ENCODE data around the gene CD3E.
"Not testable (repeated sequence)": the region's sequence is repeated elsewhere in the genome, so short reads cannot be mapped to it uniquely, and the experiment has no call there.

Gene CD3E

DNA sequence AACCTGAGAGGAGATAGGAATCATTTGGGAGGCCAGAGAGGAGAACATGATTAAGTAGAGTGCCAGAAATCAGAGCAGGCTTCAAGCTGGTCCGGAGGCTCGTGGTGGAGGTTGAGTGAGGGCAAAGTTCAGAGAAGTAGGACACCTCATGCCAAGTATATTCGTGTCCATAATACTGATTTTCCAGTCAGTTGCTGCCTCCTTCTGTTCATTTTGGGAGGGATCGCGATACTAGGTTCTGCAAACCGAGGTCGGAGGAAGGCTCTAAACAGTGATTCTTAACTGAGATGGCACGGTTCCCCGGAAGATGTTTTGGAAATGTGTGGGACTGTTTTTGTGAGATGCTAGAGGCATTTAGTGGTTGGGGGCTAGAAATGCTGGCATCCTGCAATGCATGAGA lies 13.6 kb upstream of the CD3E start:
- no peak for DNase-seq (ENCODE audit: low read depth in 2 of 2)

DNA sequence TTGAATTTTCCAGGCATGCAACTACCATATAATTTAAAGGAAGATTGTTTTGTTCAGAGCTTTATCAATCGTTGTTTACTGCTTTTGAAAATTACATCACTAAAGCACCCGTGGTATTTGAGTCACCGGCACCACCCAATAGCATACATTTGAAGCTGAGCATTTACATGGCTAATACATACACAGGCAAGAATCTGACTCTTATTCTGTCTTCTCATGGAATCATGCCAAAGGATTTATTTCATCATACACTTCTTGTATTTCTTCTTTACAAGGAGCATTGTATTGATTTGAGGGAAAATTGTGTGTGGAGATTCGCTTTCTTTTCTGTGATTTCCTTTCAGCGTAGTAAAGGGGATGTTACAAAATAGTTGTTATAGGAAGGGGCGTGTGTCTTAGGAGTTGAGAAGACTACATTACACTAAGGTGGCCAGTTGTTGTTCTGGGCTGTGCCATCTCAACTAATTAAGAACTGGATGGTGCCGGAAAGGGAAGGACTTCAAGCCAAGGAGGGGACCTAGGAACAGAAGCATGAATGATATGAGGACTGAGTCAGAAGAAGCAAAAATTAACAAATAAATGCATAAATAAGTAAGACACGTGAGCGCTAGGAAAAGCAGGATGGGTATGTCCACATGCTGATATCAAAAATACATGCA lies 12.9 kb upstream of the CD3E start:
- no peak for DNase-seq (ENCODE audit: low read depth in 2 of 2)

DNA sequence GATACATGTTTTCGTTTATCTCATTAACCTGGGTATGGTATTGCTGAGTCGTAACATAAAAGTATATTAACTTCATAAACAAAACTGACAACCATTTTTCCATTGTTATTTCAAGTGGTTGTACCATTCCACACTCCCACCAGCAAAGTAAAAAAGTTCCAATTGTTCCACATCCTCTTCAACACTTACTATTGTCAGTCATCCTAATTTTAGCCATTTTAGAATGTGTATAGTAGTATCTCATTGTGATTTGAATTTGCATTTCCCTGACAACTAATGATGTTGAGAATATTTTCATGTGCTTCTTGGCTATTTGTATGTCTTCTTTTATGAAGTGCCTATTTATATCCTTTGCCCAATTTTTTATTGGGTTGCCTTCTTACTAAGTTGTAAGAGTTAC lies 10.5 kb upstream of the CD3E start:
- no peak for DNase-seq (ENCODE audit: low read depth in 2 of 2)

DNA sequence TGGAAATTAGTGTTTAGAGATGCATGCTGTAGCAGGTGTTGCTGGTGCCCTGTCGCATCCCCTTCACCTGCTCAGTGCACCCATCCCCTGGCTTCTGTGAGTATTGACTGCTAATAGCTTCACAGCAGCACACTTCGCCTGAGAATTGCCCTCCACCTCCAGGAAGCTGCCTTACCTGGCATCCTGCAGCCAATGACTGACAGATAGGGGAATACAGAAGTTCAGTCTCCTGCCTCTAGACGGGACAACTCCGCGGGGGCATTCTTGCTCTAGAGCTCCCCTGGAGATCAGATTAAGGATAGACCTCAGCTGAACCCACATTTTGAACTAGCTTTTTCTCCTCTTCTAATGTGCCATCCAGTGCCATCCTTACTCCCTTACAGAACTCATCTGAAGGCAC lies 9.3 kb upstream of the CD3E start:
- no peak for DNase-seq (ENCODE audit: low read depth in 2 of 2)

DNA sequence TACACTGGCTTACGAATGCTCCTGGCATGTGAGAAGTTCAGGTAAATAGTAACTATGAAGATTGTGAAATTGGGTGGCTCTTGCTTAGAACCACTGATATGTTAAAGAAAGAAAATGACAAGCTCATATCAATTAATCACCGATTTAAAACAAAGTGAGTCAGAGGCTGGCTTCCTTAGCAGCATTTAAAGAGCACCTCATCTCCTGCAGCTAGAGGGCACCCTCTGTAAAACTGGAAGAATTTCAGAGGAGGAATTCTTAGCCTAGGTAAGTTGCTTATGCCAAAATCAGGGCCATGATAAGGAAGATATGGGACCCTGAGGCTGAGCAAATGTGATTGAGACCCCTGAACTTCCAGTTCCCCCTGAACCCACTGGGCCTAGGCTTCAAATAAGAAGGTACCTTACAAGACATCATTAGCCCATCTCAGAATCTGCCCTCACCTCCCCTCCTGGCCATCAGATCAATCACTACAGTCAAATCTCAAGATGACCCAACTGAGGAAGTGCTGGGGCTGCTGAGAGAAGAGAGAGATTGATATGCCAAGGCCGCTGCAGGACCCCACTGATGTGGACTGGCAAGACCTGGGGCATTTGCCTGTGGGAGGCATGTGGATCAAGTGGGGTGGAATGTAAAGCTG lies 8.6 kb upstream of the CD3E start:
- DNase-seq (ENCODE audit: low read depth in 2 of 2): no peak

DNA sequence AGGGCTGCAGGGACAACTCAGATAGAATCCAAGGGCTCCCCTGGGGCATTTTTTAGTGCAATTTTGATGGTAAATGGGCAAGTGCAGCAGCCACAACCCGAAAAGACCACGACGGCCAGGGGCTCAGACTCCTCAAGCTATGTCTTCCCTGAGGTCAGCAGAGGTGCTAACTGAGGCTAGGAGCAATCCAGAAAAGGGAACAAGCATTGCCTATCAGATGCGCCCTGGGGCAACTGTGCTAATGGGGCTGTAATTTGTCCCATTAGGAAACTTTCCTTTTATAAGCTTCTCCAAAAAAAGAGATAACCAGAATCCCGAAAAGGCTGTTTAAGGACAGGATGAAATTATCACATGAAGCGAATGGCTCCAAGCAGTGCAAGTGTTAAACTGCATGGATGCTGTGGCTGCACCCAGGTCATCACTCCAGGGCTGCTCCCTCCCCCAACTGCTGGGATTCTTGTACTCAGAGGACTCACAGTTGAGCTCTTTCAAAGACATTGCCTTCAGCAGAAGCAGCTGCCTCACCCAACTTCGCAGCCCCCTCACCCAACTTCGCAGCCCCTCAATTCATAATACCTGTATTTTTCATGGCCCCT lies 2.8 kb upstream of the CD3E start:
- DNase-seq (ENCODE audit: low read depth in 2 of 2): no peak

DNA sequence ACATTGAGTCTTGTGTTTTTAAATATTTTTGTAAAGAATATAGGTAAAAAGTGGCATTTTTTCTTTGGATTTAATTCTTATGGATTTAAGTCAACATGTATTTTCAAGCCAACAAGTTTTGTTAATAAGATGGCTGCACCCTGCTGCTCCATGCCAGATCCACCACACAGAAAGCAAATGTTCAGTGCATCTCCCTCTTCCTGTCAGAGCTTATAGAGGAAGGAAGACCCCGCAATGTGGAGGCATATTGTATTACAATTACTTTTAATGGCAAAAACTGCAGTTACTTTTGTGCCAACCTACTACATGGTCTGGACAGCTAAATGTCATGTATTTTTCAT lies 333 bp upstream of the CD3E start:
- no peak for DNase-seq (ENCODE audit: low read depth in 2 of 2)

DNA sequence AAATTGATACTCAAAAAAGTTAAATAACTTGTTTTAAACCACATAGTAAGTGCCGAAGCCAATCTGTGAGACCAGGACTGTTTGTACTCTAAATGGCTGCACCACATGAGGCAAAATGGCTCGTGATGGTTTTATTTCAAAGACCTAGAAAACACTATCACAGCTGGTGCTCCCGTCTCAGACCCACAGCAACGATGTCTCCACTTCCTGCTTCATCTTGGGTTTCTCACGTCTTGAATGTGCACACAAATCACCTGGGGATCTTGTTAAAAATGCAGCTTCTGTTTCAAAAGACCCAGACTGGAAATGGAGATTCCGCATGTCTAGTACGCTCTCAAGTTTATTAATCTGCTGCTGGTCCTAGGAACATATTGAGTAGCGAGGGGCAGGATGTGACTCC lies 1.2 kb downstream of the CD3E start:
- DNase-seq (ENCODE audit: low read depth in 2 of 2): no peak

DNA sequence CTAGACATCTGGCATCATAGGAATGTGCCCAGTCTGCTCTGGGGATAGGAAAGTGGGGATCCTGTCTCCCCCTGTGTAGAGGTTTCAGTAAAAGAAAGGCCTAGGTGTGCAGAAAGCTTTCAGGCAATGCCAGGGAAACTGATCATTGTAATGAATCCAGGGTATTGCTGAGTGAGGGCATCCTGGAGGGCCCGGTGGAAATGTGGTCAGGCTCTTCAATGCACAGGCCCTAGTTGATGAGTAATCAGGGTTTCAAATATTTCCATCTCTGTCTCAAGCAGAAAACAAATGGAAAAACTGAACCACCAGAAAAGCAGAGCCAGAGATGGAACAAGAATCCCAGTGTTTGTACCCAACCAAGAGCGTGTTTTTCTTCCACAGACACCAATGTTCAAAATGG lies 2.0 kb downstream of the CD3E start:
- DNase-seq (ENCODE audit: low read depth in 2 of 2): no peak

DNA sequence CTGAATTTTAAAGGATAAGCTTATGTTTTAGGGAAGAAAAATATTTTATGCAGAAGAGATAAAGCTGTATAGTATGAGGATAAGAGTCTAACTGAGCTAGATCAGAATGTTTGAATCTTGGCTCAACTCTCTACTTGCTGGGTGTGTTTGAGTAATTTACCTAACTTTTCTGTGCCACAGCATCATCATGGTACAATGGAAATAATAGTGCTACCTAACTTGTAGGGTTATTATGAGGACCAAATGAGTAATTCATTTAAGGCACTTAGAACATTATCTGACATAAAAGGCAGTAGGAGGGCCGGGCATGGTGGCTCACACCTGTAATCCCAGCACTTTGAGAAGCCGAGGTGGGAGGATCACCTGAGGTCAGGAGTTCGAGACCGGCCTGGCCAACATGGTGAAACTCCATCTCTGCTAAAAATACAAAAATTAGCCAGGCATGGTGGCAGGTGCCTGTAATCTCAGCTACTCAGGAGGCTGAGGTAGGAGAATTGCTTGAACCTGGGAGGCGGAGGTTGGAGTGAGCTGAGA lies 4.5 kb downstream of the CD3E start:
- not testable (repeated sequence) for DNase-seq (ENCODE audit: low read depth in 2 of 2)

DNA sequence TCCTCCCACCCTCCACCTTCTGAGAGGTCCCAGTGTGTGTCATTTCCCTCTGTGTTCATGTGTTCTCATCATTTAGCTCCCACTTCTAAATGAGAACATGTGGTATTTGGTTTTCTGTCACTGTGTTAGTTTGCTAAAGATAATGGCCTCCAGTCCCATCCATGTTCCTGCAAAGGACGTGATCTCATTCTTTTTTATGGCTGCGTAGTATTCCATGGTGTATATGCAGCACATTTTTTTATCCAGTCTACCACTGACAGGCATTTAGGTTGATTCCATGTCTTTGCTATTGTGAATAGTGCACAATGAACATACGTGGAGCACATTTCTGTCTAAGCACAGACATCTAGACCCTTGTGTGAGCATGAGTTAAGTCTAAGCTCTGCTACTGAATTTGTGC lies 5.7 kb downstream of the CD3E start:
- no peak for DNase-seq (ENCODE audit: low read depth in 2 of 2)

DNA sequence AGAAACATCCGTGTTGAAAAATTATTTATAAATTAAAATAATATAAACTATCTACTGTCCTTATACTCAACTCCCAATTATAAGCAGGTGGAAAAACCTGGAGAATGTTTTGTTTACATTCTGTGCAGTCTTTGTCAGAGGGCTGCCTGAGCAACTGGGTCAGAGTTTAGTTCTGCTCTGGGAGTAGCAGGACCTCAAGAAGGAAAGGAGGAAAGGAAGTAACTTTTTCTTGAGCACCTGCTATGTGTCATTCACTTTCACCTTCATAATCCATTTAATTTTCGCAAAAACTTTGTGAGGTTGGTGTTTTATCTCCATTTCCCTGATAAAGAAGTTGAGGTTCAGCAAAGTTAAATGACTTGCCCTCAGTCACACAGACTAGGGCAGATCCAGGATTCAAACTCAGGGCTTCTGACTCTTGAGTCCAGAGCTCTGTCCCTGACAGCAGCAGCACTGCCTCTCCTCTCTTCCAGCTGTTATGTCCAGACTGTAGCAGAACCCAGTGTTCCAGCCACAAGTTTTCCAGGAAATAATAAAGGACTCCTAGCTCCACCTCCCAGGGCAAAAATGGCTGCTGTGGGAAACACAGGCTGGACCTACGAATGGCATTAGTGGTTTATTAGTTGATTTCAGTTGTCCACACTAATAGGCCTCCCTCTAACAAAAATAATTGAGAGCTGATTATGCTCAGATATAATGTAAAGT lies 6.4 kb downstream of the CD3E start:
- no peak for DNase-seq (ENCODE audit: low read depth in 2 of 2)

DNA sequence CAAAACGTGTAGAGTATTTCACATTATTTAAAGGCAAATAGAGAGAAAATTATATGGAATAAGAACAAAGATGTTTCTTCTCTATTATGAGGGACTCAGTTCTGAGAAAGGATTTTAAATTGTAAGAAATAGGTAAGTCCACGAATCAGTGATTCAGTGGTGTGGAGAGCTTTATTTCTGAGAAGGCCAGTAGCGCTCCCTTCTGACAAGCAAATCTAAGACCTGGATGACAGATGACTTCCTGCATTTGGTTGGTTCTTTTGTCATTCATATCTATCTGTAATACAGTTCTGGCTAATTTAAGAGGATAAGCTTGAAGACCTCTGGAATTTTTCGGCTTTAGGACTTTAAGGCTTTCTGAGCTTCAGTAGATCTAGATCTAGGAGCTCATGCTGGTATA lies 7.0 kb downstream of the CD3E start:
- no peak for DNase-seq (ENCODE audit: low read depth in 2 of 2)

DNA sequence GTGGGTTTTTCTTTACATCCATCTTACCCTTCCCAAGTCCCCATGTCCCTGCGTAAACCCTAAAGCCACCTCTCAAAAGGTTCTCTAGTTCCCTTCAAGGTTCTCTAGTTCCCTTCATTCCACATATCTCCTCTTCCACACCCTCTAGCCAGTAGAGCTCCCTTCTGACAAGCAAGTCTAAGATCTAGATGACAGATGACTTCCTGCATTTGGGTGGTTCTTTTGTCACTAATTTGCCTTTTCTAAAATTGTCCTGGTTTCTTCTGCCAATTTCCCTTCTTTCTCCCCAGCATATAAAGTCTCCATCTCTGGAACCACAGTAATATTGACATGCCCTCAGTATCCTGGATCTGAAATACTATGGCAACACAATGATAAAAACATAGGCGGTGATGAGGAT lies 7.8 kb downstream of the CD3E start:
- no peak for DNase-seq (ENCODE audit: low read depth in 2 of 2)

DNA sequence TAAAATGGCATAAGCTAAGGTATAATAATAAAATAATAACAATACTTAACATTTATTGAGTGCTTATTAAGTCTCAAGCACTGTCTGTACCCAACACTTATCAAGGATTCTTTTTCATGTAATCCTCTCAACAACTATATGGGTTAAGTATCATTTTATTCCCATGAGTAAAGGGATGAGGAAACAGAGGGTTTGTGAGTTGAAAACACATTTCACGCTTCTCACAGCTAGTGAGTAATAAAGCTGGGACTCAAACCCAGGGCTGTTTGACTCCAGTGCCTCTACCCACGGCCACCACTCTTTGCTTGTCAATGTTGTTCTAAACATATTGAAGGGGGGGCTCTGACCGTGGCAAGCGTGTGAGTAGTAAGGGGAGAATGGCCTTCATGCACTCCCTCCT lies 8.7 kb downstream of the CD3E start:
- no peak for DNase-seq (ENCODE audit: low read depth in 2 of 2)

DNA sequence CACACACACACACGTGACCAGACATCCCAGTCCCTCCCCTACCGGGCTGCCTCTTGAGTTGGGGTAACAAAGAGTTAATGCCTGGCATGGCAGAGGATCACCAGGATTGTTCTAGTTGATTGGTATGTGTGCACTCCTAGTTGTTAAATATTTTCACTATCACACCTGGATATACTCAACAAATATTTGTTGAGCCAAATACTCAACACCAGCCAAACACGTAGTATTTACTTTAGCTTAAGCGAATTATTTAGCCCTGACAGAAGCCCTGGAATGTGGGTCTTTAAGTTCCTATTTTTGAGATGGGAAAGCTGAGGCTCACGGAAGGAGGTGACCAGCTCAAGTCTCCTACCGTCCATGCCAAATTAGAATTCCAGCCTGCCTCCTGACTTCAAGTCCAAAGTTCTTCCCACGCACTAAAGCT lies 10.5 kb downstream of the CD3E start:
- no peak for DNase-seq (ENCODE audit: low read depth in 2 of 2)

DNA sequence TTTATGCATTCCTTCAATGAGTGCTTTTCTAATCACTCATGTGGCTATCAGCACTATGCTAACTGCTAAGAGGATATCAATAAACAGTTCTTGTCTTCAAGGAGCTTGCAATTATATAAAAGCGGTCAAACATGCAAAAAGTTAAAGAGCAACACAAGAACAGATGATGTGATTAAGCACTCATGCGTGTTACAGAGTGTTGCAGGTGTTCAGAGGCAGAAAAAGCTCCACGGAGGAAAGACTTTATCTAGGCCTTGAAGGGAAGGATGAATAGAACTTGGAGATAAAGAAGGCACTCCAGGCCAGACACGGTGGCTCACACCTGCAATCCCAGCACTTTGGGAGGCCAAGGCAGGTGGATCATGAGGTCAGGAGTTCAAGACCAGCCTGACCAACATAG lies 13.6 kb downstream of the CD3E start:
- DNase-seq (ENCODE audit: low read depth in 2 of 2): no peak

DNA sequence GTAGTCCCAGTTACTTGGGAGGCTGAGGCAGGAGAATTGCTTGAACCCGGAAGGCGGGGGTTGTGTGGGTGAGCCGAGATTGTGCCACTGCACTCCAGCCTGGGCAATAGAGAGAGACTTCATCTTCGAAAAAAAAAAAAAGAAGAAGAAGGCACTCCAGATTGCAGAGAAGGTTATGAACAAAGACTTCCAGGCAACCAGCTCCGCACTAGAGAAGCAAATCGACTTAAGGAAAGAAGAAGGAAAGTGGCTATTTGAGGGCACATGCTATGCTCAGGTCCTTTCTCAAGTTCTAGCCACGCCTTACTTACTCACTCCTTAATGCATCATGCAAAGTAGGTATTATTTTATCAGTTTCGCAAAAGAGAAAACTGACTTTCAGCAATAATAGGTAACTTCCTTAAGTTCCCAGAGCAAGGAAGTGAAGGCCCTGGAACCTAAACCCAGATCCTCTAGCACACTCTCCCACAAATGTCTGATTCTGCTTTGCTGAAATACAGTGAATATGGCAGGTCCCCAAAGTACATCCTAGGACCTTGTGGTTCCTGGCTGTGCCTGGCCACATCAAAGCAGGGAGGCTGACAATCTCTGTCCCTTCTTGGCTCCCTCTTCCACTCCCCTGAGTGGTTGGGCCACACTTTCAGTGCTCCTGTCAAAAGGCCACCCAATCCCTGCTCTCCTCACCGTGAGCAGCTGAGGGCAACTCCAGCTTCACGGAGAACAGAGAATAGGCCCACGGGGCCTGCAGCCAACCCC lies 14.2 kb downstream of the CD3E start:
- no peak for DNase-seq (ENCODE audit: low read depth in 2 of 2)

DNA sequence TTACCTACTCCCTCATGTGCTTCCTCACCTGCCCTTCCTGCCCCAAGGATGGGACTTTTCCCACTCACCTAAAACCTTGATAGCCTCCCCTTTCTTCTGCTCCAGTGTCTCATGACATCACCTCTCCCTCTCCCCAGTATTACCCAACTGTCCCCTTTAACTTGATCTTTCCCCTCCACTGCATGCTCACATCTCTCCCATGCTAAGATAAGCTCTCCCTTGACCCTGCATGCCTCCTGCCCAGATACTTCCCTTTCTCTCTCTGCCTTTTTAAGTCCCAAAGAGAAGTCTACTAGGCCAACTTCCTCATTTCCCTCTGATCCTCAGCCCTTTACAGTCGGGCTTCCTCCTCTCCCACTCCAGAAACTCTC lies 14.8 kb downstream of the CD3E start:
- DNase-seq (ENCODE audit: low read depth in 2 of 2): no peak

DNA sequence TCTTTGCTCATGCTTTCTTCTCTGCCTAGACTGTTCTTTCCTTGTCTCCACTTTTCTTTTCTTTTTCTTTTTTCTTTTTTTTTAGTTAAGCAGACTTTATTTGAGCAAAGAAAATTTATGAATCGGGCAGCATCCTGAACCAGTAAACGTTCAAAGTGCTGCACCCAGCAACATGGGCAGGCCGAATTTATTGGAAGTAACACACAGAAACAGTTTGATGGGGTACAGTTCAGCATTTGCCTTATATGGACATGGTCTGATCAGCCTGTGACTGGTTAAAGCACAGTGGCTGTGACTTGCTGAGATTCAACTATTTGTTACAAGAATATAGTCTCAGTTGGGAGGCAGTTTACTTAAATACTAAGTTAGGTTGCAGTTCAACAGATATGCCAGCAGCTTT lies 16.0 kb downstream of the CD3E start:
- DNase-seq (ENCODE audit: low read depth in 2 of 2): no peak

DNA sequence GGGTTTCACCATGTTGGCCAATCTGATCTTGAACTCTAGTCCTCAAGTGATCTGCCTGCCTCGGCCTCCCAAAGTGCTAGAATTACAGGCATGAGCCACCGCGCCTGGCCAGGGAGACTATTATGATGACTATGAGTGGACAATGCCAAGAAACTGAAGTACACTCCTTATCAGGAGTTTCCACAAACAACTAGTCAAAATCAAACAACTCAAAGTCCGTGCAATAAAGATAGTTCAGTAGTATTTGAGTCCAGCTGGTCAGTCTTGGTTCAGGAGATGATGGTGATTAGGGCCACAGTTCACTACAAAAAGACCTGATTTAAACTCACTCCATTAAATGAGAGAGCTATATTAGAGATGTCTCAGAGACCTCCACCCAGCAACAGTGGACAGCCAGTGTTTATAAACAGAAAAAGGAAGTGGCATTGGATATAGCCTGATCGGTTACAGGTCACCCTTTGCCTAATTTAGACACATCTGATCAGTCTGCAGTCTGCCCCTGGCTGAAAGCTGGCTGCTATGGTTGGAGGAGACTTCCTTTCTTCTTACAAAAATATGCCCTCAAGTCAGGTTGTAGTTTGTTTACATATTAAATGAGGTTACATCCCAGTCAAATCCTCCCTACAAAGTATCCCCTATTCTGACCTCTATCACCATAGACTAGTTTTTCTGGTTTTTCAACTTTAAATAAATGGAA lies 17.0 kb downstream of the CD3E start:
- DNase-seq (ENCODE audit: low read depth in 2 of 2): no peak

DNA sequence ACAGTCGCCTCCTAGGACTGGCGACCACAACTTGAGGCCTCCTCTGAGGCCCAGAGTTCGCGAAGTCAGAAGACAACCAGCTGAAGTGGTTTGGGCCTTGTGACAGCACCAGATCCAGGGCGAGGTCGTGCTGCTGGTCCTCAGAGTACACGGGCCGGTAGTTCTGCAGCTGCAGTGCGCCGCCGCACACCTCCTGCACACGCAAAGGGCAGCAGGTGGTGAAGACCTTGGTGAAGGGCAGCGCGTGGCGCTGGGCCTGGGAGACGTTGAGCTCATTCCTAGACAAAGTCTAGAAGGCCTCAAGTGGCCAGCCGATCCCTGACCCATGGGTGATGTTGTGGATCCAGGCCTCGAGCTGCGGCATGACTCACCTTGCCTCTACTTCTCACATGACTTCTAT lies 18.2 kb downstream of the CD3E start:
- DNase-seq (ENCODE audit: low read depth in 2 of 2): no peak

Data from stimulated activated CD8-positive, alpha-beta memory T cell treated with anti-CD3 and anti-CD28 coated beads, Interleukin-15, amount 100 ng/mL, for 48 hours (primary cell).